Tibial artery (tissue), 4 donors: Measurements from ENCODE around the gene SMIM32.

Experiments used
- DNase-seq, 2 donors: peaks; one replicate each; pipeline ENCODE4 v3.0.0-alpha.2; 2019
- H3K27ac ChIP-seq, 2 donors: fragments of 200-600 bp; sonication (generic) in 1 of 2; 1 replicate in 1 of 2; 2 replicates in 1 of 2; pipeline ENCODE4 v1.5.1; 2018 to 2019; ENCODE audit warnings: mild to moderate bottlenecking in 1 of 2
- H3K27me3 ChIP-seq, 2 donors: fragments of 200-600 bp; sonication (generic) in 1 of 2; one replicate each; pipeline versions ENCODE4 v1.5.1 to v1.6.0; 2016 to 2019
- H3K36me3 ChIP-seq, 3 donors: fragments of 200-600 bp; sonication (generic) in 2 of 3; one replicate each; pipeline ENCODE4 v1.5.1; 2016 to 2019; ENCODE audit warnings: mild to moderate bottlenecking in 2 of 3
- H3K4me1 ChIP-seq, 4 donors: fragments of 200-600 bp; sonication (generic) in 2 of 4; 1 replicate in 3 of 4; 2 replicates in 1 of 4; pipeline ENCODE4 v1.5.1; 2016 to 2019
- H3K4me3 ChIP-seq, 2 donors: fragments of 200-600 bp; sonication (generic) in 1 of 2; 1 replicate in 1 of 2; 2 replicates in 1 of 2; pipeline ENCODE4 v1.5.1; 2018 to 2019; ENCODE audit warnings: mild to moderate bottlenecking in 2 of 2
- H3K9me3 ChIP-seq, 3 donors: fragments of 200-600 bp; sonication (generic) in 1 of 3; one replicate each; pipeline ENCODE4 v1.5.1; 2016 to 2019
- intact Hi-C: fragments of 100-400 bp; cut with DNase I; formaldehyde crosslinking; loops from one replicate; pipeline ENCODE4 v1.15.0; 2023; ENCODE audit warnings: low total_unique reads
- TF ChIP-seq, protein P1 (sequence below), 2 experiments: fragments of 200-600 bp in 1 of 2; fragments of 450-650 bp in 1 of 2; IDR thresholded peaks; one replicate each; pipeline ENCODE4 v1.5.1; 2017 to 2019; ENCODE audit warnings: antibody characterized with exemption in 2 of 2, mild to moderate bottlenecking in 1 of 2, moderate library complexity in 1 of 2

The SMIM32 gene

DNA sequence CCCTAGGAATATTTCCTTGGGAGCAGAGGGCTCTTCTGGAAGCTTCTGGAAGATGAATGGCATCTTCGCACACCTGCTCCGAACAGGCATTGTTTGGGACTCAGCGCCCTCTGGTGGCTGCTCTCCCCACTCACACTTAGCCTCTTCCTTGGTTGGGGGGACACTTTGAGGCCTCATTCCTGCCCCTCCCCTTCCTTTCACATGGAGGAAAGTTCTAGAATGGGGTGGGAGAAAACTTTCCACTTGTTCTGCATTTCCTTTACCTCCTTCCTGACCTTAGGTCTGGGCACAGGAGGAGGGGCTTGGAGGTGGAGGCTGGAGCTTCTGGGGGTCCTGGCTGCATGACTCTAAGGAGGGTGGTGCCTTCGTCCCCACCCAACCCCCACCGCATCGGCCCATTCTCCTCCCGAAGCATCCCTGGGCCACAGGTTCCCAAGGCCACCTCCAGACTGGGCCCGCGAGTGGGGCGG lies 19.3 kb upstream of the SMIM32 start:
- Histone ChIP-seq H3K4me3 (no peak overlapping the region), H3K27ac (no peak overlapping the region), H3K27me3 (peaks cover 0 to 18% of the 10 kb centered on the region in 2 donors), H3K9me3 (no peaks in the 10 kb centered on the region), H3K36me3 (no peaks in the 10 kb centered on the region), H3K4me1 (no peaks in the 10 kb centered on the region)
- TF ChIP-seq, protein P1, sequence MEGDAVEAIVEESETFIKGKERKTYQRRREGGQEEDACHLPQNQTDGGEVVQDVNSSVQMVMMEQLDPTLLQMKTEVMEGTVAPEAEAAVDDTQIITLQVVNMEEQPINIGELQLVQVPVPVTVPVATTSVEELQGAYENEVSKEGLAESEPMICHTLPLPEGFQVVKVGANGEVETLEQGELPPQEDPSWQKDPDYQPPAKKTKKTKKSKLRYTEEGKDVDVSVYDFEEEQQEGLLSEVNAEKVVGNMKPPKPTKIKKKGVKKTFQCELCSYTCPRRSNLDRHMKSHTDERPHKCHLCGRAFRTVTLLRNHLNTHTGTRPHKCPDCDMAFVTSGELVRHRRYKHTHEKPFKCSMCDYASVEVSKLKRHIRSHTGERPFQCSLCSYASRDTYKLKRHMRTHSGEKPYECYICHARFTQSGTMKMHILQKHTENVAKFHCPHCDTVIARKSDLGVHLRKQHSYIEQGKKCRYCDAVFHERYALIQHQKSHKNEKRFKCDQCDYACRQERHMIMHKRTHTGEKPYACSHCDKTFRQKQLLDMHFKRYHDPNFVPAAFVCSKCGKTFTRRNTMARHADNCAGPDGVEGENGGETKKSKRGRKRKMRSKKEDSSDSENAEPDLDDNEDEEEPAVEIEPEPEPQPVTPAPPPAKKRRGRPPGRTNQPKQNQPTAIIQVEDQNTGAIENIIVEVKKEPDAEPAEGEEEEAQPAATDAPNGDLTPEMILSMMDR (IDR thresholded peaks at IDR 0.05), result peak; percentile 81 to 83
- DNase-seq, result peak in 1 of 2 donors; percentile 50
- intact Hi-C loops, result loop anchor here (2.0 to 5.0 kb wide), 2 partner anchors 265 to 327 kb away; no protein-coding TSS in a partner anchor

DNA sequence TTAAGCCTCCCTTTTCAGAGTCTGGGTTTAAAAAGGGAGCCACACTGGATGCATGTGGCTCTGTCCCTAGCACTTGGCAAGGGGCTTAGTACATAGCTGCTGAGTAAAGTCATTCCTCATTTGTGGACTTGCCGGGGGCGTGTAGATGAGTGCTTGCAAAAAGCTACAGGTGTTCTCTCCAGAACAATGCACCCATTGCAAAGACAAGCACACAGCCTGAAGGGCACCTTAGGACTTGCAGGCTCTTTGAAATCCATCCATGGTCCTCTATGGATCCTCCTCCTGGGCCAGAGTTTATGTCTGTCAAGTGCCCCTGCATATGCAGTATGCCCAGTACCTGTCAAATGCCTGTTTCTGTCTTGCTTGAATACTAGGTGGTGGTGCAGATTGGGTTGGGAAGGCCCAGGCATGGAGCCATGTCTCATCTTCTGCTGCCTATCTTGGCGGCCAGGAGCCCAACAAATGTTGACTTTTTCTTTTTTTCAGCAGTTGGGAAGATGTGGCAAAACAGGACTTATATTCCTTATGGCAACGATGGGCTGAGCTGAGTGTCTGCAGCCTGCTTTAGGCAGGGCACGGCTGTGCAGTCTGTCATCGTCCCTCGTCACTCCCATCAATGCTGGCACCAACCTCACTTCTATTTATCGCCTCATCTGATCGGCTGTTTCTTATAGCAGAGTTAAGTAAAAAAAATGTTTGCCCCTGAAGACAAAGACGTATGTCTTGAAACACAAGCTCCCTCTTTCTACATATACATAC lies 18.5 kb upstream of the SMIM32 start:
- H3K4me1 ChIP-seq, result no peaks in the 10 kb centered on the region
- no peak overlapping the region for H3K27ac ChIP-seq
- H3K27me3 ChIP-seq, result peaks cover 0 to 18% of the 10 kb centered on the region in 2 donors
- no peak for DNase-seq
- H3K9me3 ChIP-seq, result no peaks in the 10 kb centered on the region
- no peaks in the 10 kb centered on the region for H3K36me3 ChIP-seq
- no peak overlapping the region for H3K4me3 ChIP-seq
- intact Hi-C loops, result loop anchor here (2.0 to 5.0 kb wide), 2 partner anchors 264 to 327 kb away; no protein-coding TSS in a partner anchor
- TF ChIP-seq, protein P1 (IDR thresholded peaks at IDR 0.05), result no peak

DNA sequence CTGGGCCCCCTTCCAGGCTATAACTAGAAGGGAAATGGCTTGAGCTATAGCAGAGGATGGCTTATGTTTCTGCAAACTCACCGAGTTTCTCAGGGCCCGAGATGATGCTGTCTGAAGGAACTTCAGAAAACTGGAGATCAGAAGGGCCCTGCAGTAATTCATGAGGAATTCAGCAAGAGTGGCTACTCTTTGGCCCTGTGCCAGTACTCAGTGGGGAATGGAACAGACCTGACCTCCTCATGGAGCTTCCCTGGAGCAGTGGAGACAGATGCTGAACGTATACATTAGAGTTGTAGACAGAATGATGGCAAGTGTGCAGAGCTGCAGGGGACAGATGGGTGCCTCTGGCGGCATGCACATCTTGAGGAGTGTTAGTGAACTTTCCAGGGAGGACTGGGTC lies 17.3 kb upstream of the SMIM32 start:
- no peak overlapping the region for H3K4me3 ChIP-seq
- intact Hi-C loops, result loop anchor here (5.0 kb wide), 1 partner anchor 263 kb away; no protein-coding TSS in a partner anchor
- no peak overlapping the region for H3K27ac ChIP-seq
- no peaks in the 10 kb centered on the region for H3K4me1 ChIP-seq
- peaks cover 0 to 18% of the 10 kb centered on the region in 2 donors for H3K27me3 ChIP-seq
- TF ChIP-seq, protein P1 (IDR thresholded peaks at IDR 0.05), result no peak
- no peaks in the 10 kb centered on the region for H3K9me3 ChIP-seq
- no peaks in the 10 kb centered on the region for H3K36me3 ChIP-seq
- no peak for DNase-seq

DNA sequence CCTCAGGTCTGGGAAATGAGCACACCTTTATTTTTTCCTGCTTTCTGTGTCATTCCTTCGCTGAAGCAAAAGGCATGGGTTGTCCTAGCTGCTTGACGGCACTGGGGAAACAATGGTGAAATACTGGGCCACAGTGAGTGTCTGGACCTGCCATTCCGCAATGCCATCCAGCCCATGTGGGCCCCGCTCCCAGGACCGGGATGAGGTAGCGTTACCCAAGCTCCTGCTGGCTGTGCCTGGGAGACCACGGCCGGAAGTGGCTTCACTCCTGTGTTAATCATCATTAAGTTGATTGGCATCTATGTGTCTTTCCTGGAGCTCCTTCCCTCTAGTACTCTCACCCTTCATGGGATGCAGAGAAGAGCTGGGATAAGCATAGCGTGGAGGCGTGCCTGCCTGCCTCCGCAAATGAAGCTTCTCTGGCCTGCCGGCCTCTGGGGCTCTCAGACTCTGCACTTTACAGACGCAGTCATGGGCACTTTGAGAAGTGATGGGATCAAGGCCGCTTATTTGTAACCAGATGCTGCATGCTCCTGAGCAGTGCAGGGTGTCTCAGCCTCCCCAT lies 16.5 kb upstream of the SMIM32 start:
- Histone ChIP-seq H3K27ac (no peak overlapping the region), H3K9me3 (no peaks in the 10 kb centered on the region), H3K4me1 (no peaks in the 10 kb centered on the region), H3K36me3 (no peaks in the 10 kb centered on the region), H3K4me3 (no peak overlapping the region), H3K27me3 (peaks cover 0 to 18% of the 10 kb centered on the region in 2 donors)
- TF ChIP-seq, protein P1 (IDR thresholded peaks at IDR 0.05), result no peak
- no peak for DNase-seq
- intact Hi-C loops, result no loop called here

DNA sequence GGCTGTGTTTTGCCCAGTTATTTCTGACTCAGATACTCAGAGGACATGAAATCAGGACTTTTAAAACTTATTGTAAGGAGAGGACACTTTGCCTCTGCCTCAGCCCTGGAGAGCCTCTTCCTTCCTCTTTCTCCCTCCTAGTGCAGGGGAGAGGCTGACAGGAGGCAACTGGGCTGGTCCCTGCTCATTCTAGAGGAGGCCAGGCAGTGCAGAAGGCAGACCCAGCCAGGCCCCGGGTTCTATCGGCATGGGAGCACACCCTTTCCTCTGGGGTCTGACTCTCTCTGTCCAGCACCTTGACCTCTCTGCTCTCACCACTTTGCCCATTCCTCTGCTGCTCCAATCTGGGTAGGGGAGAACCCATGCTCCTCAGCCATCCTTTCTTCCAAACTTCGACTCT lies 16.0 kb upstream of the SMIM32 start:
- Histone ChIP-seq H3K27ac (no peak overlapping the region), H3K36me3 (no peaks in the 10 kb centered on the region), H3K27me3 (peaks cover 0 to 21% of the 10 kb centered on the region in 2 donors), H3K9me3 (no peaks in the 10 kb centered on the region), H3K4me3 (no peak overlapping the region), H3K4me1 (no peaks in the 10 kb centered on the region)
- DNase-seq, result no peak
- TF ChIP-seq, protein P1 (IDR thresholded peaks at IDR 0.05), result no peak
- intact Hi-C loops, result no loop called here
